Liver (tissue), 9 donors: ENCODE results near the gene STX5. TPM values are rescaled to one million over a fixed set of nuclear protein-coding genes. Genes with fewer than 3 reads are reported as not detected.

ENCODE experiments used
- DNase-seq: peaks from one replicate; pipeline ENCODE4 v3.0.0-alpha.2; 2017; ENCODE audit warnings: low spot score
- H3K27ac ChIP-seq, 2 donors: one replicate each; pipeline ENCODE4 v1.7.0; 2013; ENCODE audit warnings: inconsistent platforms in 2 of 2, low read length in 2 of 2, control low read depth in 1 of 2, low read depth in 1 of 2, mild to moderate bottlenecking in 1 of 2
- H3K27me3 ChIP-seq, 4 donors: one replicate each; pipeline versions ENCODE4 v1.6.1 to v1.7.0; 2013; ENCODE audit warnings: low read length in 3 of 4, inconsistent platforms in 1 of 4, mild to moderate bottlenecking in 1 of 4, moderate library complexity in 1 of 4; ENCODE audit not compliant: control insufficient read depth in 4 of 4, insufficient read depth in 4 of 4
- H3K36me3 ChIP-seq, 4 donors: one replicate each; pipeline versions ENCODE4 v1.6.1 to v1.7.0; 2013; ENCODE audit warnings: low read length in 3 of 4, mild to moderate bottlenecking in 3 of 4, low read depth in 1 of 4, moderate library complexity in 1 of 4; ENCODE audit not compliant: control insufficient read depth in 4 of 4, insufficient read depth in 3 of 4
- H3K4me1 ChIP-seq, 4 donors: one replicate each; pipeline versions ENCODE4 v1.6.1 to v1.7.0; 2013; ENCODE audit warnings: low read length in 3 of 4, mild to moderate bottlenecking in 3 of 4, moderate library complexity in 1 of 4; ENCODE audit not compliant: control insufficient read depth in 4 of 4, insufficient read depth in 4 of 4
- H3K4me3 ChIP-seq, 3 donors: one replicate each; pipeline versions ENCODE4 v1.6.1 to v1.7.0; 2013; ENCODE audit warnings: low read length in 3 of 3, control low read depth in 1 of 3, low read depth in 1 of 3, mild to moderate bottlenecking in 1 of 3
- H3K9ac ChIP-seq, 2 donors: one replicate each; pipeline ENCODE4 v1.7.0; 2013; ENCODE audit warnings: low read length in 2 of 2, mild to moderate bottlenecking in 2 of 2, moderate library complexity in 2 of 2, control low read depth in 1 of 2, low read depth in 1 of 2
- H3K9me3 ChIP-seq, 4 donors: one replicate each; pipeline versions ENCODE4 v1.6.1 to v1.7.0; 2013; ENCODE audit warnings: low read length in 3 of 4; ENCODE audit not compliant: control insufficient read depth in 4 of 4
- CTCF ChIP-seq: fragments of 150-350 bp; IDR thresholded peaks from 2 replicates; pipeline ENCODE4 v1.5.1; 2017; ENCODE audit warnings: improper control_type of control experiment, low read depth, low read length; ENCODE audit not compliant: missing input control
- EGR1 ChIP-seq, 2 donors: IDR thresholded peaks; 2 replicates each; pipeline ENCODE4 v1.6.1; 2016 to 2018; ENCODE audit warnings: antibody characterized with exemption in 2 of 2, low read depth in 2 of 2
- FOXA1 ChIP-seq: IDR thresholded peaks from 2 replicates; pipeline ENCODE4 v1.6.1; 2016; ENCODE audit warnings: antibody characterized with exemption
- FOXA2 ChIP-seq: IDR thresholded peaks from 2 replicates; pipeline ENCODE4 v1.6.1; 2016; ENCODE audit warnings: antibody characterized with exemption
- GABPA ChIP-seq, 2 donors: IDR thresholded peaks in 1 of 2; conservative IDR thresholded peaks in 1 of 2; 2 replicates each; pipeline ENCODE4 v1.6.1; 2016; ENCODE audit warnings: antibody characterized with exemption in 2 of 2, mild to moderate bottlenecking in 1 of 2, moderate library complexity in 1 of 2
- HNF4A ChIP-seq, 2 donors: conservative IDR thresholded peaks; 2 replicates each; pipeline ENCODE4 v1.6.1; 2016; ENCODE audit warnings: antibody characterized with exemption in 2 of 2, mild to moderate bottlenecking in 2 of 2
- HNF4G ChIP-seq: IDR thresholded peaks from 2 replicates; pipeline ENCODE4 v1.6.1; 2016; ENCODE audit warnings: antibody characterized with exemption
- JUND ChIP-seq, 2 donors: IDR thresholded peaks; 2 replicates each; pipeline ENCODE4 v1.6.1; 2016; ENCODE audit warnings: antibody characterized with exemption in 2 of 2
- MAX ChIP-seq: IDR thresholded peaks from 2 replicates; pipeline ENCODE4 v1.6.1; 2016; ENCODE audit warnings: antibody characterized with exemption
- NR2F2 ChIP-seq: IDR thresholded peaks from 2 replicates; pipeline ENCODE4 v1.6.1; 2016; ENCODE audit warnings: antibody characterized with exemption
- RAD21 ChIP-seq, 2 donors: IDR thresholded peaks; 2 replicates each; pipeline ENCODE4 v1.6.1; 2016; ENCODE audit warnings: antibody characterized with exemption in 2 of 2, mild to moderate bottlenecking in 2 of 2
- REST ChIP-seq: IDR thresholded peaks from 2 replicates; pipeline ENCODE4 v1.6.1; 2016; ENCODE audit warnings: antibody characterized with exemption, mild to moderate bottlenecking
- RXRA ChIP-seq, 2 donors: IDR thresholded peaks; 2 replicates each; pipeline ENCODE4 v1.6.1; 2017 to 2018; ENCODE audit warnings: antibody characterized with exemption in 2 of 2, mild to moderate bottlenecking in 1 of 2
- SP1 ChIP-seq: IDR thresholded peaks from 2 replicates; pipeline ENCODE4 v1.6.1; 2018; ENCODE audit warnings: antibody characterized with exemption, mild to moderate bottlenecking
- TAF1 ChIP-seq: conservative IDR thresholded peaks from 2 replicates; pipeline ENCODE4 v1.6.1; 2016; ENCODE audit warnings: antibody characterized with exemption, mild to moderate bottlenecking
- ZBTB33 ChIP-seq: IDR thresholded peaks from 2 replicates; pipeline ENCODE4 v1.6.1; 2016; ENCODE audit warnings: antibody characterized with exemption
- WGBS: extraction: QIAGEN DNeasy Blood & Tissue Kit; methylation state at CpG from one replicate; pipeline ENCODE4 v1.1.7; 2013; 5-methylcytosine and 5-hydroxymethylcytosine counted together
- polyA plus RNA-seq, 2 donors: library from polyadenylated mRNA; stranded (reverse) in 1 of 2; unstranded in 1 of 2; fragments of 200-250 nt in 1 of 2; fragments of >200 nt in 1 of 2; fragmentation: Nextera tagmentation in 1 of 2; extraction: Ambion mirVana in 1 of 2; gene quantifications; one replicate each; pipeline versions ENCODE4 v1.2.1 to v1.2.3, GENCODE V29; 2013 to 2015
- total RNA-seq, 2 donors: library from RNA; depleted of rRNA; stranded (reverse); fragments of >200 nt; gene quantifications; one replicate each; pipeline ENCODE4 v1.2.3, GENCODE V29; 2014
- donor health status: healthy.
- donor health status: healthy.
- donor health status: healthy.
- donor health status: healthy.
- donor health status: healthy.

Gene STX5
- total and polyA plus RNA-seq, 4 donors: 13.6 to 34.1 (median 26.1) TPM

GRCh38 chr11:62811659-62812058 lies 20.2 kb downstream of the STX5 start:
- Histone ChIP-seq H3K9me3 (no peaks in the 10 kb centered on the region), H3K4me1 (peaks cover 0 to 5% (median under 1%) of the 10 kb centered on the region in 4 donors), H3K9ac (no peak overlapping the region), H3K36me3 (peaks cover 0 to 14% (median 2%) of the 10 kb centered on the region in 4 donors), H3K27ac (no peak overlapping the region), H3K4me3 (no peak overlapping the region), H3K27me3 (no peaks in the 10 kb centered on the region)
- TF ChIP-seq MAX: no peak
- no peak for TF ChIP-seq CTCF
- TF ChIP-seq HNF4G: no peak
- TF ChIP-seq GABPA (IDR thresholded peaks at IDR 0.05 in 1 of 2, conservative IDR thresholded peaks at IDR 0.05 in 1 of 2): no peak
- TF ChIP-seq FOXA1: no peak
- no peak for TF ChIP-seq REST
- no peak for TF ChIP-seq HNF4A (conservative IDR thresholded peaks at IDR 0.05)
- no peak for TF ChIP-seq SP1
- no peak for TF ChIP-seq RAD21 (IDR thresholded peaks at IDR 0.05)
- TF ChIP-seq RXRA (IDR thresholded peaks at IDR 0.05): no peak
- DNase-seq: no peak
- 75% methylated on average over 2 of the region's 2 CpGs for WGBS

- Histone ChIP-seq H3K4me3 (no peak overlapping the region), H3K36me3 (peaks cover 0 to 11% (median 0%) of the 10 kb centered on the region in 4 donors), H3K27ac (no peak overlapping the region), H3K4me1 (peaks cover 0 to 11% (median 5%) of the 10 kb centered on the region in 4 donors), H3K27me3 (no peaks in the 10 kb centered on the region), H3K9me3 (no peaks in the 10 kb centered on the region), H3K9ac (no peak overlapping the region)
- DNase-seq: no peak
- 58% methylated on average over 1 of the region's 1 CpG for WGBS
- TF ChIP-seq HNF4G (no peak), TAF1 (no peak), NR2F2 (no peak), GABPA (IDR thresholded peaks at IDR 0.05 in 1 of 2, conservative IDR thresholded peaks at IDR 0.05 in 1 of 2) (no peak), JUND (IDR thresholded peaks at IDR 0.05) (no peak), SP1 (no peak), FOXA2 (no peak), EGR1 (IDR thresholded peaks at IDR 0.05; ENCODE audit: low read depth in 2 of 2) (no peak), RAD21 (IDR thresholded peaks at IDR 0.05) (no peak), CTCF (no peak), ZBTB33 (no peak), HNF4A (conservative IDR thresholded peaks at IDR 0.05) (no peak)
These were observed 21.1 kb downstream of the STX5 start for GRCh38 chr11:62810748-62811147.
